HK-2 (cell line): ENCODE data around the gene IKZF5.
A peak's percentile ranks its signal among the peaks of the same experiment; 100 is the strongest.

Experiments
- DNase-seq: peaks from one replicate; pipeline ENCODE4 v3.0.0-alpha.2; 2018; ENCODE audit not compliant: unreplicated experiment

The IKZF5 gene

DNA sequence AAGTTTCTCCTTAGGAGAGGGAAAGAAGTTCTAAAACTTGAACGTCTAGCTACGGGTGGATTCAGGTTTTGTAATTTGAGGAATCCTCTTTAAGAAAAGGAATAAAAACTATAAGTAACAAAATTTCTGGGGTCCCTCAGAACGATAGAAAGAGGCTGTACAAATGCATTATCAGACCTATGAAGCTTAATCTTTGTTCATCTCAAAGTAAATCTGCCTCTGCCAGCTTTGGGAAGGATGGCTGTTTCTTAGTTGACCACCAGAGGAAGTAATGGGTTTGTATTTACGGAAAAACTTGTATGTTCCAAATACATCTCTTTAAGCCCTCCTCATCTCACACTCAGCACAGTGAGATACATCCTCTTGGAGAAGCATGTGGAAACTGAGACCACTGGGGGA, 27.5 kb downstream of the IKZF5 start:
- DNase-seq, result no peak

DNA sequence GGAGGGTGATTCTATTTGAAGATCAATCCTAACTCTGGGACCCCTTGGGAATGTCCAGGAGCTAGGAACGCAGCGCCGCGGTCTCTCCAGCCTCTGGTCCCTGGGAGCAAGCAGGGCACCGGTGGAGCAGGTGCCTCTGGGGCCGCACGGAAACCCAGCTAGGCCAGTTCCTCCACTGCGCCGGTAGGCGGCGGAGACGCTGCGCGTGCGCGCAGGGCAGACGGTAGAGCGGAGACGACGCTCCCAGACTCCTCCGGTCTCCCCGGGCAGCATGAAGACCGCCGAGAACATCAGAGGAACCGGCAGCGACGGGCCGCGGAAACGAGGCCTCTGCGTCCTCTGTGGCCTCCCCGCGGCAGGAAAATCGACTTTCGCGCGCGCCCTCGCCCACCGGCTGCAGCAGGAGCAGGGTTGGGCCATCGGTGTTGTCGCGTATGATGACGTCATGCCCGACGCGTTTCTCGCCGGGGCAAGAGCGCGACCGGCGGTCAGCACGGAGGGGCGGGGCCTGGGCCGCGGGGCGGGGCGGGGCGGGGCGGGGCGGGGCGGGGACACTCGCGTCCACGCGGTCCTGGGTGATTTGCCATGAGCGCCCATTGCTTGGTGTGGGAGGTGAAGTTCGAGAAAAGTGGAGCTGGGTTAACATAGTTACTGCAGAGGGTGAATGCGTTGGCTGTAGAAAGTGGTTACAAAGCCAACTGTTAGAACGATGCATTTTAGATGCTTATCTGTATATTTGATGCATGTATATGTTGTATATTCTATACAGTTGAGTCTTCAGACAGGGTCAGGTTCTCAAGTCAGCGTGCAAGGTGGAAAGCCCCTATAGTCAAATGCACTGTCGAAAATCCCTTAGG, 28.2 kb downstream of the IKZF5 start, which contains the start of gene PSTK:
Gene PSTK, plus strand, starts transcription at position 193 of the 857 bp plus-strand sequence. Its CDS starts 79 bp downstream, at position 272.
- DNase-seq, result peak; percentile 94

DNA sequence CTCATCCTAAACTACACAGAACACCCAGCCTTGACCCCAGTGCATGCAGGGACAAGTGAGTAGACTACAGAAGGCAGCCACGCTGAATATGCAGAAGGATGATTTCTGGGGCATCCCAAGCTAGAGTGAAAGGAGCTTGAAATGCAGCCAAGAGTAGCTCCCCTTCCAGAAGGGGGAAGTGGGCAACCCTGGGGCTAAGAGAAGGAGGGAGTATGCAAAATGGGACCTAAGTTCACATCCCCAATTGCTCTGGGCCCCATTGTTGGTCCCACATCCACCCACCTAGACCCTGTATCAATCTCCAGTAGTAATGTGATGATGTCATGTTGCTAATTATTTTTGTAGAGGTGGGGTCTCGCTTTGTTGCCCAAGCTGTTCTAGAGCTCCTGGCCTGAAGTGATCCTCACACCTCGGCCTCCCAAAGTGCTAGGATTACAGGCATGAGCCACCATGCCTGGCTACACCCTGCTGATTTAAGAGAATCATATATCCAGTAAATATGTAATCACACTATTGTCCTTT, 34.0 kb downstream of the IKZF5 start:
- DNase-seq, result no peak

DNA sequence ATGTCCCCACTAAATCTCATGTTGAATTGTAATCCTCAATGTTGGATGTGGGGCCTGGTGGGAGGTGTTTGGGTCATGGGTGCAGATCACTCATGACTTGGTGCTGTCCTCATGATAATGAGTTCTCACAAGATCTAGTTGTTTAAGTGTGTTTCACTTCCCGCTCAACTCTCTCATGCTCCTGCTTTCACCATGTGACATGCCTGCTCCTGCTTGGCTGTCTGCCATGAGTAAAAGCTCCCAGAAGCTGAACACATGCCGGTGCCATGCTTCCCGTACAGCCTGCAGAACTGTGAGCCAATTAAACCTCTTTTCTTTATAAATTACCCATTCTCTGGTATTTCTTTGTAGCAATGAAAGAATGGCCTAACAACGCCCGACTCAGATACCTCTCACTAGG, 34.6 kb downstream of the IKZF5 start:
- DNase-seq, result no peak

DNA sequence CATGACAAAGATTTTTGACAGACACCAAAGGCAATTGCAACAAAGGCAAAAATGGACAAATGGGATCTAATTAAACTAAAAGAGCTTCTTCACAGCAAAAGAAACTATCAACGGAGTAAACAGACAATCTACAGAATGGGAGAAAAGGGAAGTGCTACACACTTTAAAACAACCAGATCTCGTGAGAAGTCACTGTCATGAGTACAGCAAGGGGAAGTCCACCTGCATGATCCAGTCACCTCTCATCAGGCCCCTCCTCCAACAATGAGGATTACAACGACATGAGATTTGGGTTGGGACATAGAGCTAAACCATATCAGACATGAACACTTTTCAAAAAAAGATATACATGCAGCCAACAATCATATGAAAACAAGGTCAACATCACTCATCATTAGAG, 39.9 kb downstream of the IKZF5 start:
- DNase-seq, result no peak

DNA sequence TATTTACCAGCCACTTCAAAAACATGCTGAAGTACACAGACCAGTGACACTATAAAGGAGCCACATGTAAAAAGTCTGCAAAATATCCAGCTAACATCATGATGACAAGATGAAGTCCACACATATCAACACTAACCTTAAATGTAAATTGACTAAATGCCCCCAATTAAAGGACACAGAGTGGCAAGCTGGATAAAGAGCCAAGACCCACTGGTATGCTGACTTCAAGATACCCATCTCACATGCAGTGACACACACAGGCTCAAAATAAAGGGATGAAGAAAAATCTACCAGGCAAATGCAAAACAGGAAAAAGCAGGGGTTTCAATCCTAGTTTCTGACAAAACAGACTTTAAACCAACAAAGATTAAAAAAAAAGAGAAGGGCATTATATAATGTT, 41.7 kb downstream of the IKZF5 start:
- DNase-seq, result no peak

DNA sequence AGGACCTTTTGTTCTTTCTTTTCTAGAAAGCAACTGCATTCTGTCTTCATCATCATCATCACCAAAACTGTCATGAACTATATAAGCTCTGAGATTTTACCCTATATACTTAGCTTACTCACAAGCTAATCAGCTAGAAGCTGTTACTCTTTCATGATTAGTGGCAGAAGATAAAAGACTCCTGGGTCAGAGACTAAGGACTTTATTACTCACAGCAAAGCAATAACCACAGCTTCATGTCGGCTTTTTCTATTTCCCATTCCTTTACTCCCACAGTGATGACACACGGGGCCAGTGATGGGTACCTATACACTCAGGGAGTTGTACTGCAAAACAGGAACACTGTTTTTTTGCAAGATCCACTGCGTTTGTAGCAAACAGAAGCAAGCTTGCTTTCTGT, 46.2 kb downstream of the IKZF5 start:
- DNase-seq, result no peak

DNA sequence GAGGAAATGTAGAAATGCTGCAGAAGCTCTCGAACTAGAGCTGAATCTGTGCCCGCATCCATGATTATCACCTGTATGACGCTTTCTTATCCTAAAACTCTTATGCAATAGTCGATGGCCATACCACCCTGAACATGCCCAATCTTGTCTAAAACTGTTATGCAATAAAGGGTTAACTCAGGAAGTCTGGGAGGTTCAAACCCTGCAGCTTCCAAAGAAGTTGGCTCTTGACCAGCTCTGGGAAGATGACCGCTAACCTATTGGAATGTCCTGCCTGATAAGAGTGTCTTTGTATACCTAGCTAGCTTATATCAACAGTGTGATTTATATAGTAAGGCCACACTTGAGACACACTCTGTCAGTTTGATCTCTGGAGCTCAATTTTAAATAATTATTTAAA, 51.1 kb downstream of the IKZF5 start:
- DNase-seq, result no peak

DNA sequence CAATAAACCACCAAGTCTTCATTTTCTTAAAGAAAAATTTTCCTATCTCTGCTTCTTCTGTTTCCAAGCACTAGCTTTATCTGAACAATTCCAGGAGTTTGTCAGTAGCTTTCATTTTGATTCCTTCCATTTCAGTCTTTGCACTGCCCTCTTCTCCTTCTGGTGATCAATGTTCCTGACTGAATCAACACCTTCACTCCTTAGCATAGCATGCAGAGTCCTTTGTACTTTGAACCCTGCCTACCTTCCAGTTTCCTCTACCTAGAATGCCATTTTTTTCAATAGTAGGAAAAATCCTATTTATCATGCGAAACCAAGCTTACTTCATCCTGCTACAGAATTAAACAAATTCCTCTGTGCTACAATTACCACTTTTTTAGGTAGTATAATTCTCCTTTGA, 52.7 kb downstream of the IKZF5 start:
- no peak for DNase-seq

DNA sequence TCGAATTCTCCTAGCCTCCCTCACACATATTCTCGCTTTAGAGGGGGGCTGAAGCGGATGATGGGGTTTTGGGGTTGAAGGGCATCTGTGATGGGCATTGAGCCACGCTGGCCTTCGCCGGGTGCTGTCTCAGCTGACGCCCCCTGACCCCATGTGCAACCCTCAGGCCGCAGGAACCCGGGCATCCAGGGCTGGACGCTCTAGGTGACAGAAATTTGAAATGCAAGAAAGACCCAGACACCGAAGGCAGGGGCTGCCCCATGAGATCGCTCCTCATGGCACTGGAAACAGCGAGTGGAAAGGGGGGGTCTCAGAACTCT, 53.9 kb downstream of the IKZF5 start:
- no peak for DNase-seq

DNA sequence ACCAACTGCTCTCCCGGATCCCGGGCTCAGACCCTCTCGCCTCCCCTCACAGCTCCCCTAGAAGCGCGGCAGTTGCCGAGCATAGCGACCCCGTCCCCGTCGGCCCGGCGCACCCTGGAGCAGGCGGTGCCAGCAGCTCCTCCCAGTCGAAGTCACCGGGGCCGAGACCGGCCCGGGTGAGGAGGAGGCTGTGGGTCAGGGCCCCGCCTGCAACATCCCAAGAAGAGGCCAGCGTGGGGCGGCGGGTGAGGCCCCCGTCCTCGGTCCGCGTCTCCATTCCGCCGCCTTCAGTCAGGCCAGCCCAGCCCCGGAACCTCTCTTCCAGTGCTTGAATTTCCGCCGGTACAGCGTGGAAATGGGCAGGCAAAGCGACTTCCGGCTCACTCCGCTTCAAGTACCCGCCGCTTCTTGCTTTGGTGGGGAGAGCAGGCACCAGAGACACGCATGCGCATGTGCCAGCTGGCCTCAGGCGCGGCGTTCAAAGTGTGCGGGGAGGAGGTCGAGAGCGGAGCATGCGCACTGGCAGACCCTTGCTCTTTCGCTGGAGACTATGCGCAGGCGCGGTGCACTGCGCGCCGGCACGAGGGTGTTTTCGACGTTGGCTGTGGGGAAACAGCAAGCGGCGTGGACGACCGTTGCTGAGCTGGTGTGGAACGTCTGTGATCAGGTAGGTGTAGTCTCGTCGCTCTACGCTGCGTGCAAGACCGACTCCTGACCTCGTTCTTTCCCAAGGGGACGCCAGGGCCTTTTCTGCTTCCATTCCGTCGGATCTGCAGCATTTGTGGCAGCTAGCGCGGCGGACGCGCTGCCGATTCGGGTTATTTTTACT, 54.5 kb downstream of the IKZF5 start, which contains the start of gene C10orf88:
Gene C10orf88, minus strand, starts transcription at position 326 of the 829 bp plus-strand sequence. Its CDS starts 49 bp downstream, at position 277.
- peak; percentile 100 for DNase-seq

DNA sequence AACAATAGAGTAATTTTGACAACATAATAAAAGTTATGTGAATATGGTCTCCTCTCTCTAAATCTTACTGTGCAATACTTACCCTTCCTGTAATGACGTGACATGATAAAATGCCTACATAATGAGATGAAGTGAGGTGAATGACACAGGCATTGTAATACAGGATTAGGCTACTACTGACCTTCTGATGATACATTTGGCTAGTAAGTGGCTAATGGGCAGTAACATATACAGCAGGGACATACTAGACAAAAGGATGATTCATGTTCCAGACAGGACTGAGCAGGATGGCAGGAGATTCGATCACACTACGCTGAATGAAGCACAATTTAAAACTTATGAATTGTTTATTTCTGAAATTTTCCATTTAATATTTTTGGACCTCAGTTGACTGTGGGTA, 59.3 kb downstream of the IKZF5 start:
- DNase-seq, result no peak
